H9 (cell line): ENCODE data around the gene RPGRIP1L. TPM values are rescaled to one million over a fixed set of nuclear protein-coding genes. Genes with fewer than 3 reads are reported as not detected.
A peak's percentile ranks its signal among the peaks of the same experiment; 100 is the strongest.

Source experiments
- DNase-seq: peaks from one replicate; pipeline ENCODE4 v3.0.0-alpha.2; 2017
- H2AFZ ChIP-seq: one replicate; pipeline ENCODE4 v1.6.1; 2013; ENCODE audit warnings: mild to moderate bottlenecking, low read length, control low read depth, moderate library complexity
- H2AK5ac ChIP-seq: 2 replicates; pipeline ENCODE4 v1.6.1; 2013; ENCODE audit warnings: low read length, control low read depth, mixed read lengths; ENCODE audit not compliant: insufficient read length
- H2BK120ac ChIP-seq: one replicate; pipeline ENCODE4 v1.6.1; 2013; ENCODE audit warnings: low read depth, mild to moderate bottlenecking, low read length, control low read depth, inconsistent platforms; ENCODE audit not compliant: poor library complexity, severe bottlenecking
- H2BK12ac ChIP-seq: 2 replicates; pipeline ENCODE4 v1.6.1; 2013; ENCODE audit warnings: low read length, control low read depth, mixed read lengths, low read depth; ENCODE audit not compliant: insufficient read length
- H2BK15ac ChIP-seq: 2 replicates; pipeline ENCODE4 v1.6.1; 2013; ENCODE audit warnings: low read depth, low read length, control low read depth
- H2BK20ac ChIP-seq: one replicate; pipeline ENCODE4 v1.6.1; 2013; ENCODE audit warnings: low read depth, mild to moderate bottlenecking, low read length, control low read depth, inconsistent platforms; ENCODE audit not compliant: poor library complexity, severe bottlenecking
- H2BK5ac ChIP-seq: 2 replicates; pipeline ENCODE4 v1.6.1; 2013; ENCODE audit warnings: low read length, control low read depth, mixed read lengths; ENCODE audit not compliant: insufficient read length
- H3K14ac ChIP-seq: 2 replicates; pipeline ENCODE4 v1.6.1; 2013; ENCODE audit warnings: low read length, control low read depth; ENCODE audit not compliant: insufficient read depth
- H3K18ac ChIP-seq: 2 replicates; pipeline ENCODE4 v1.6.1; 2013; ENCODE audit warnings: low read depth, mild to moderate bottlenecking, mixed read lengths, low read length, control low read depth; ENCODE audit not compliant: insufficient read length
- H3K23ac ChIP-seq: 2 replicates; pipeline ENCODE4 v1.6.1; 2013; ENCODE audit warnings: low read length, control low read depth, mixed read lengths, low read depth; ENCODE audit not compliant: insufficient read length
- H3K23me2 ChIP-seq: 2 replicates; pipeline ENCODE4 v1.6.1; 2013; ENCODE audit warnings: low read depth, mild to moderate bottlenecking, mixed read lengths, low read length, control low read depth; ENCODE audit not compliant: insufficient read length, poor library complexity, severe bottlenecking
- H3K27ac ChIP-seq: 2 replicates; pipeline ENCODE4 v1.5.1; 2013; ENCODE audit warnings: low read length, control low read depth, mixed read lengths, low read depth; ENCODE audit not compliant: insufficient read length
- H3K27me3 ChIP-seq: 2 replicates; pipeline ENCODE4 v1.6.1; 2013; ENCODE audit warnings: low read length, control low read depth, inconsistent platforms; ENCODE audit not compliant: insufficient read depth
- H3K4ac ChIP-seq: 2 replicates; pipeline ENCODE4 v1.6.1; 2013; ENCODE audit warnings: low read depth, mild to moderate bottlenecking, control low read depth, inconsistent platforms, low read length, moderate library complexity
- H3K4me1 ChIP-seq: 2 replicates; pipeline ENCODE4 v1.6.1; 2013; ENCODE audit warnings: low read length, control low read depth, inconsistent platforms; ENCODE audit not compliant: insufficient read depth
- H3K4me2 ChIP-seq: 2 replicates; pipeline ENCODE4 v1.6.1; 2013; ENCODE audit warnings: low read length, control low read depth, mixed read lengths; ENCODE audit not compliant: insufficient read length, insufficient read depth
- H3K56ac ChIP-seq: 2 replicates; pipeline ENCODE4 v1.6.1; 2013; ENCODE audit warnings: low read depth, mild to moderate bottlenecking, mixed read lengths, low read length, control low read depth; ENCODE audit not compliant: insufficient read length
- H3K79me1 ChIP-seq: 2 replicates; pipeline ENCODE4 v1.6.1; 2013; ENCODE audit warnings: low read depth, mild to moderate bottlenecking, moderate library complexity, low read length, control low read depth, inconsistent platforms; ENCODE audit not compliant: insufficient read depth, poor library complexity, severe bottlenecking
- H3K79me2 ChIP-seq: 2 replicates; pipeline ENCODE4 v1.6.1; 2013; ENCODE audit warnings: low read length, control low read depth, inconsistent platforms; ENCODE audit not compliant: insufficient read depth
- H3K9ac ChIP-seq: 2 replicates; pipeline ENCODE4 v1.6.1; 2013; ENCODE audit warnings: low read length, control low read depth, mixed read lengths; ENCODE audit not compliant: insufficient read length; ENCODE audit errors: extremely low read depth
- H3K9me3 ChIP-seq: one replicate; pipeline ENCODE4 v1.6.1; 2013; ENCODE audit warnings: low read depth, low read length, inconsistent platforms; ENCODE audit not compliant: control insufficient read depth
- H3T11ph ChIP-seq: one replicate; pipeline ENCODE4 v1.6.1; 2013; ENCODE audit warnings: mild to moderate bottlenecking, low read length, control low read depth, inconsistent platforms
- H4K20me1 ChIP-seq: one replicate; pipeline ENCODE4 v1.6.1; 2013; ENCODE audit not compliant: control insufficient read depth, insufficient read length, insufficient read depth
- H4K5ac ChIP-seq: 2 replicates; pipeline ENCODE4 v1.6.1; 2013; ENCODE audit warnings: low read depth, mild to moderate bottlenecking, mixed read lengths, low read length, control low read depth; ENCODE audit not compliant: insufficient read length
- H4K8ac ChIP-seq: replicated peaks from 2 replicates; pipeline ENCODE4 v1.6.1; 2013; ENCODE audit warnings: low read length, control low read depth, mixed read lengths, low read depth; ENCODE audit not compliant: insufficient read length
- H4K91ac ChIP-seq: 2 replicates; pipeline ENCODE4 v1.6.1; 2013; ENCODE audit warnings: low read depth, mild to moderate bottlenecking, moderate library complexity, mixed read lengths, low read length, control low read depth; ENCODE audit not compliant: insufficient read length
- H3K27ac Mint-ChIP-seq, 3 experiments: 2 replicates in 2 of 3; 3 replicates in 1 of 3; pipeline ENCODE4 v1.8.0; 2020 to 2021; ENCODE audit warnings: mixed read lengths in 3 of 3, mild to moderate bottlenecking in 1 of 3, moderate library complexity in 1 of 3
- H3K27me3 Mint-ChIP-seq: 2 replicates; pipeline ENCODE4 v1.8.0; 2021; ENCODE audit warnings: low read depth, mild to moderate bottlenecking, moderate library complexity, mixed read lengths
- H3K36me3 Mint-ChIP-seq, 3 experiments: 2 replicates in 2 of 3; 3 replicates in 1 of 3; pipeline ENCODE4 v1.8.0; 2020 to 2021; ENCODE audit warnings: low read depth in 3 of 3, mixed read lengths in 3 of 3; ENCODE audit not compliant: insufficient read depth in 1 of 3
- H3K4me1 Mint-ChIP-seq, 2 experiments: 2 replicates each; pipeline ENCODE4 v1.8.0; 2020; ENCODE audit warnings: mixed read lengths in 2 of 2
- H3K4me3 Mint-ChIP-seq, 2 experiments: 2 replicates in 1 of 2; 3 replicates in 1 of 2; pipeline ENCODE4 v1.8.0; 2020 to 2021; ENCODE audit warnings: mild to moderate bottlenecking in 2 of 2, mixed read lengths in 2 of 2, moderate library complexity in 1 of 2
- H3K9me3 Mint-ChIP-seq, 2 experiments: 2 replicates in 1 of 2; 3 replicates in 1 of 2; pipeline ENCODE4 v1.8.0; 2020; ENCODE audit warnings: mild to moderate bottlenecking in 2 of 2, mixed read lengths in 2 of 2, moderate library complexity in 1 of 2
- CTCF ChIP-seq: fragments of 200-600 bp; sonication (generic); conservative IDR thresholded peaks from 3 replicates; pipeline ENCODE4 v1.8.0; 2021; ENCODE audit warnings: antibody characterized with exemption, mild to moderate bottlenecking
- WGBS: extraction: QIAGEN DNeasy Blood & Tissue Kit; methylation state at CpG from one replicate; pipeline ENCODE4 v1.1.7; 2013; ENCODE audit warnings: missing lambda C conversion rate, low lambda C conversion rate, mixed read lengths; ENCODE audit not compliant: insufficient read length; ENCODE audit errors: extremely low coverage; 5-methylcytosine and 5-hydroxymethylcytosine counted together
- total RNA-seq: library from RNA; stranded (reverse); gene quantifications from 2 replicates; pipeline ENCODE4 v1.2.1, GENCODE V29; 2021

The RPGRIP1L gene
- total RNA-seq, 1 experiment from 2014 or later = 11.7 TPM

- H3K79me2 ChIP-seq = no peaks in the 10 kb centered on the region
- no peak overlapping the region for H2BK12ac ChIP-seq
- no peak overlapping the region for H2BK20ac ChIP-seq
- no peak overlapping the region for H2BK5ac ChIP-seq
- H3K79me1 ChIP-seq = no peaks in the 10 kb centered on the region
- H4K91ac ChIP-seq = no peak overlapping the region
- H4K8ac ChIP-seq = no peak overlapping the region
- no CpG with 5 or more reads among the region's 3 CpGs for WGBS
- H3T11ph ChIP-seq = no peak overlapping the region
- no peak overlapping the region for H3K9ac ChIP-seq
- no peaks in the 10 kb centered on the region for H3K27me3 ChIP-seq
- H3K27ac ChIP-seq = no peak overlapping the region
- H3K18ac ChIP-seq = no peak overlapping the region
- peaks cover 0 to 2% of the 10 kb centered on the region in 2 experiments; a peak in 2 of 4 replicates for H3K4me1 Mint-ChIP-seq
- H2AFZ ChIP-seq = no peak overlapping the region
- H2BK15ac ChIP-seq = no peak overlapping the region
- H3K27ac Mint-ChIP-seq = peak overlapping the region in 1 of 3 experiments; percentile 36; a peak in 1 of 7 replicates
- no peak for TF ChIP-seq CTCF
- H3K4ac ChIP-seq = no peak overlapping the region
- H3K4me3 Mint-ChIP-seq = no peak overlapping the region
- H3K4me1 ChIP-seq = no peaks in the 10 kb centered on the region
- H2BK120ac ChIP-seq = no peak overlapping the region
- H4K5ac ChIP-seq = no peak overlapping the region
- H3K14ac ChIP-seq = no peak overlapping the region
- no peak overlapping the region for H3K4me2 ChIP-seq
- H3K9me3 ChIP-seq = no peaks in the 10 kb centered on the region
- no peaks in the 10 kb centered on the region for H3K27me3 Mint-ChIP-seq
- no peaks in the 10 kb centered on the region for H4K20me1 ChIP-seq
- DNase-seq = no peak
- no peaks in the 10 kb centered on the region for H3K36me3 Mint-ChIP-seq
- no peaks in the 10 kb centered on the region for H3K9me3 Mint-ChIP-seq
- H3K23ac ChIP-seq = no peak overlapping the region
- no peak overlapping the region for H2AK5ac ChIP-seq
- no peaks in the 10 kb centered on the region for H3K23me2 ChIP-seq
- no peak overlapping the region for H3K56ac ChIP-seq
These were observed 36.8 kb downstream of the RPGRIP1L start for GRCh38 chr16:53666786-53667415.
